Adrenal gland (tissue), 12 donors: Measurements from ENCODE around the gene ELOVL6. TPM values are rescaled to one million over a fixed set of nuclear protein-coding genes. Genes with fewer than 3 reads are reported as not detected.

Experiments used
- DNase-seq, 7 donors: peaks; one replicate each; pipeline ENCODE4 v3.0.0-alpha.2; 2019 to 2020
- H3K27ac ChIP-seq, 5 donors: fragments of 200-600 bp; sonication (generic) in 4 of 5; 1 replicate in 3 of 5; 2 replicates in 2 of 5; pipeline versions ENCODE4 v1.5.1 to v1.8.0; 2016 to 2020; ENCODE audit warnings: mild to moderate bottlenecking in 1 of 5
- H3K27me3 ChIP-seq: fragments of 200-600 bp; 2 replicates; pipeline ENCODE4 v1.8.0; 2021
- H3K36me3 ChIP-seq, 2 donors: fragments of 200-600 bp; replicated peaks in 1 of 2; 1 replicate in 1 of 2; 2 replicates in 1 of 2; pipeline versions ENCODE4 v1.5.1 to v1.8.0; 2018 to 2022
- H3K4me1 ChIP-seq, 2 donors: fragments of 200-600 bp; replicated peaks in 1 of 2; 1 replicate in 1 of 2; 2 replicates in 1 of 2; pipeline versions ENCODE4 v1.5.1 to v1.8.0; 2018 to 2021
- H3K4me3 ChIP-seq, 4 donors: fragments of 200-600 bp; sonication (generic) in 3 of 4; one replicate each; pipeline ENCODE4 v1.5.1; 2016 to 2018
- H3K9me3 ChIP-seq, 3 donors: fragments of 200-600 bp; sonication (generic) in 1 of 3; replicated peaks in 1 of 3; 1 replicate in 2 of 3; 2 replicates in 1 of 3; pipeline versions ENCODE4 v1.5.1 to v1.8.0; 2016 to 2021
- CTCF ChIP-seq, 6 experiments: fragments of 450-650 bp in 4 of 6; fragments of 200-600 bp in 2 of 6; sonication (generic) in 1 of 6; IDR thresholded peaks; 1 replicate in 5 of 6; 2 replicates in 1 of 6; pipeline versions ENCODE4 v1.5.1 to v1.8.0; 2016 to 2021; ENCODE audit warnings: antibody characterized with exemption in 6 of 6, mild to moderate bottlenecking in 2 of 6, moderate library complexity in 1 of 6
- POLR2A ChIP-seq, 2 donors: fragments of 450-650 bp; IDR thresholded peaks; one replicate each; pipeline ENCODE4 v1.6.1; 2017; ENCODE audit warnings: antibody characterized with exemption in 2 of 2, mild to moderate bottlenecking in 2 of 2, moderate library complexity in 1 of 2
- WGBS, 4 donors: extraction: QIAGEN DNeasy Blood & Tissue Kit in 2 of 4; methylation state at CpG; one replicate each; pipeline versions ENCODE4 v1.1.5 to v1.1.7; 2013 to 2017; 5-methylcytosine and 5-hydroxymethylcytosine counted together
- intact Hi-C, 2 donors: fragments of 100-400 bp; cut with DNase I; formaldehyde crosslinking; loops; one replicate each; pipeline versions ENCODE4 v1.14.1 to v1.15.0; 2022 to 2023
- polyA plus RNA-seq, 3 donors: library from polyadenylated mRNA; stranded (reverse); fragments of 200-250 nt in 2 of 3; fragments of 350-450 nt in 1 of 3; fragmentation: Illumina TruSeq in 1 of 3; extraction: RNeasy Lipid Tissue Mini Kit (QIAGEN cat#74804) in 1 of 3; gene quantifications; one replicate each; pipeline ENCODE4 v1.2.3, GENCODE V29; 2013 to 2014
- total RNA-seq, 9 donors: library from RNA; depleted of rRNA in 4 of 9; stranded (reverse); fragments of >200 nt in 4 of 9; fragments of 120-200 nt in 1 of 9; fragmentation: NEBNext Ultra II Directional in 1 of 9; extraction: Animal tissue kit (Norgen Biotek cat#: 25700) in 1 of 9; gene quantifications; one replicate each; pipeline versions ENCODE4 v1.1.0 to v1.2.4, GENCODE V29; 2013 to 2023
- donor health status: healthy with polysubstance abuse.
- donor health status: Bipolar disorder and iron deficiency.
- donor health status: DM: yes; HTN: yes; CAD: no.
- donor health status: DM: no; HTN: no; CAD: no.
- donor health status: DM: no; HTN: no; CAD: no.
- donor health status: DM: yes; HTN: yes; CAD: no.

ELOVL6 gene
- total and polyA plus RNA-seq, 12 donors = 2.8 to 68.2 (median 16.4) TPM

- 0 to 1% (median 0%) methylated on average over 26 of the region's 26 CpGs for WGBS, 4 donors
- no peaks in the 10 kb centered on the region for H3K9me3 ChIP-seq
- peaks cover 12 to 15% of the 10 kb centered on the region in 2 donors for H3K4me1 ChIP-seq
- H3K27me3 ChIP-seq = no peaks in the 10 kb centered on the region
- no peak for TF ChIP-seq CTCF (IDR thresholded peaks at IDR 0.05)
- TF ChIP-seq POLR2A (IDR thresholded peaks at IDR 0.05) = no peak
- peak overlapping the region; percentile 63 to 97 (median 84) for H3K4me3 ChIP-seq
- peak overlapping the region in 3 of 5 donors; percentile 78 to 90 (median 87) for H3K27ac ChIP-seq
- no peaks in the 10 kb centered on the region for H3K36me3 ChIP-seq
- intact Hi-C loops = no loop called here
- DNase-seq = peak; percentile 36 to 71 (median 46)
These were observed 829 bp downstream of the ELOVL6 start for GRCh38 chr4:110197529-110198042.

DNA sequence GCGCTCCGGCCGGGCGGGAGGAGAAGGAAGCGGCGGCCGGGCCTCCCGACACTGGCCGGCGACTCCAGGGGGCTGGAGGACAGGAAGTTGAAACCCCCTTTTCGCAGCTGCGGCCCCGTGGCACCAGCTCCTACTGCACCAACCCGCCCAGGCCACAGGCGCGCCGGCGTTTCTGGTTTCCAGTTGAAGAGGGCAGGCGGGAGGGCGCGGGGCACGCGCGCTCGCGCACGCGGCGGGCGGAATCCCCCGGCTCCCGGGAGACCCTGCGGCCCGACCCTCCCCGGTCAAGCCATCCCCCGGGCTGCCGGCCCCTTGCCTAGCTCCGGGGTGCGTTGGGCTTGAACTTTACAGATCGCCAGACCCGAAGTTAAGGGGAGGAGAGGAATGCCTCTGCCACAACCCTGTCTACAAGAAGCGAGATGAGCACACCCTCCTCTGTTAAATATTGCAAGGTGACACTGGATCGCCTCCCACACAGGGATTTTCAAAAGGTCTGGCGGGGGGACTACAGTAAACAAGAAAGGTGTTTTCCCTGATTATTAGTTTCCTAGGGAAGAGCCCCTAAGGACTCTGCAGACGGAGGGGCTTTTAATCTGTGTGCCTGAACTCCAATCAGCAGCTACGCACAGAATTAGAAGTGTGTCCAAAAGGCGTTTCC is 1.4 kb downstream of the ELOVL6 start:
- intact Hi-C loops = no loop called here
- no peaks in the 10 kb centered on the region for H3K9me3 ChIP-seq
- H3K27me3 ChIP-seq = no peaks in the 10 kb centered on the region
- H3K4me3 ChIP-seq = peak overlapping the region; percentile 50 to 97 (median 84)
- TF ChIP-seq POLR2A (IDR thresholded peaks at IDR 0.05) = peak; percentile 0 to 3
- TF ChIP-seq CTCF (IDR thresholded peaks at IDR 0.05) = no peak
- no peaks in the 10 kb centered on the region for H3K36me3 ChIP-seq
- 0 to 1% (median 0%) methylated on average over 7 to 47 of the region's 47 CpGs for WGBS, 4 donors
- peaks cover 12 to 15% of the 10 kb centered on the region in 2 donors for H3K4me1 ChIP-seq
- H3K27ac ChIP-seq = peak overlapping the region; percentile 72 to 90 (median 78)
- DNase-seq = peak; percentile 35 to 67 (median 52)

DNA sequence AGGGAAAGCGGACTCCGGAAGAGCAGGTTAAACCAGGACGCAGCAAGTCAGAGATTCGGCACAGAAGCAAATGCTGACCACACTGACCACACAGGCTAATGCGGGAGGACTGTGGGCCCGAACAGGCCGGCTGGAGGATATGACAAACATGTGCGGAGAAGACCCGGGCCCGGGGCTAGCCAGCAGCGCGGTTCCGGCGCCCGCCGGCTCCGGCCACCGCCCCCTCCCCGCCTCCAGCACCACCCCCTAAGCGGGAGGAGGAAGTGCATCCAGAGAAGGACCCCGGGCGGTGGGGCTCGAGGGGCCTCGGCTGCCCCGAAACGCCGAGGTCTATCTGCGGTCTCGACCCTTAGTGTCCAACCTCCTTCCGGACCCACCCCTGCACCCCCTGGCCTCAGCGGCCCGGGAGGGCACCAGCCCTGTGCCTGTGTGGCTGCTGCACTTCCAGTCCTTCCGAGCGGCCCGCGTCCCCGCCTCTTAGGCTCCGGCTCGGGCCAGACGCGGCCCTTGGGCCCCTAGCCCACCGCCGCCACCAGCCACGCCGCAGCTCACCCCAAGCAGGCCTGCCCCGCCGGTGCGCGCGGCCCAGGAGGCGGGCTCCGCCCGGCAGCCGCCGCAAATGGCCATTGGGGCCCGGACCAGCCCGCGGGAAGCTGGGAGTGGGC is 2.1 kb downstream of the ELOVL6 start:
- H3K9me3 ChIP-seq = no peaks in the 10 kb centered on the region
- peaks cover 12 to 15% of the 10 kb centered on the region in 2 donors for H3K4me1 ChIP-seq
- H3K27ac ChIP-seq = peak overlapping the region; percentile 72 to 90 (median 78)
- H3K4me3 ChIP-seq = peak overlapping the region; percentile 50 to 97 (median 84)
- H3K27me3 ChIP-seq = no peaks in the 10 kb centered on the region
- intact Hi-C loops = no loop called here
- H3K36me3 ChIP-seq = no peaks in the 10 kb centered on the region
- TF ChIP-seq POLR2A (IDR thresholded peaks at IDR 0.05) (peak; percentile 15 to 39), CTCF (IDR thresholded peaks at IDR 0.05) (no peak)
- DNase-seq = peak; percentile 20 to 61 (median 34)
- WGBS, 4 donors = 0% methylated on average over 6 to 57 of the region's 58 CpGs

GRCh38 chr4:110195561-110196205 is 2.7 kb downstream of the ELOVL6 start:
- Histone ChIP-seq H3K27ac (peak overlapping the region; percentile 72 to 90 (median 78)), H3K4me1 (peaks cover 12 to 15% of the 10 kb centered on the region in 2 donors), H3K36me3 (no peaks in the 10 kb centered on the region), H3K27me3 (no peaks in the 10 kb centered on the region), H3K4me3 (peak overlapping the region; percentile 50 to 97 (median 84)), H3K9me3 (no peaks in the 10 kb centered on the region)
- DNase-seq = no peak
- intact Hi-C loops = no loop called here
- 22 to 27% (median 24%) methylated on average over 11 of the region's 11 CpGs for WGBS, 4 donors
- TF ChIP-seq POLR2A (IDR thresholded peaks at IDR 0.05) = no peak
- TF ChIP-seq CTCF (IDR thresholded peaks at IDR 0.05) = no peak
